H9 (cell line): ENCODE data around the gene ABCA3. TPM values are rescaled to one million over a fixed set of nuclear protein-coding genes. Genes with fewer than 3 reads are reported as not detected.

Source experiments
- DNase-seq: peaks from one replicate; pipeline ENCODE4 v3.0.0-alpha.2; 2017
- H2AFZ ChIP-seq: one replicate; pipeline ENCODE4 v1.6.1; 2013; ENCODE audit warnings: mild to moderate bottlenecking, low read length, control low read depth, moderate library complexity
- H2AK5ac ChIP-seq: 2 replicates; pipeline ENCODE4 v1.6.1; 2013; ENCODE audit warnings: low read length, control low read depth, mixed read lengths; ENCODE audit not compliant: insufficient read length
- H2BK120ac ChIP-seq: one replicate; pipeline ENCODE4 v1.6.1; 2013; ENCODE audit warnings: low read depth, mild to moderate bottlenecking, low read length, control low read depth, inconsistent platforms; ENCODE audit not compliant: poor library complexity, severe bottlenecking
- H2BK12ac ChIP-seq: 2 replicates; pipeline ENCODE4 v1.6.1; 2013; ENCODE audit warnings: low read length, control low read depth, mixed read lengths, low read depth; ENCODE audit not compliant: insufficient read length
- H2BK15ac ChIP-seq: 2 replicates; pipeline ENCODE4 v1.6.1; 2013; ENCODE audit warnings: low read depth, low read length, control low read depth
- H2BK20ac ChIP-seq: one replicate; pipeline ENCODE4 v1.6.1; 2013; ENCODE audit warnings: low read depth, mild to moderate bottlenecking, low read length, control low read depth, inconsistent platforms; ENCODE audit not compliant: poor library complexity, severe bottlenecking
- H2BK5ac ChIP-seq: 2 replicates; pipeline ENCODE4 v1.6.1; 2013; ENCODE audit warnings: low read length, control low read depth, mixed read lengths; ENCODE audit not compliant: insufficient read length
- H3K14ac ChIP-seq: 2 replicates; pipeline ENCODE4 v1.6.1; 2013; ENCODE audit warnings: low read length, control low read depth; ENCODE audit not compliant: insufficient read depth
- H3K18ac ChIP-seq: 2 replicates; pipeline ENCODE4 v1.6.1; 2013; ENCODE audit warnings: low read depth, mild to moderate bottlenecking, mixed read lengths, low read length, control low read depth; ENCODE audit not compliant: insufficient read length
- H3K23ac ChIP-seq: 2 replicates; pipeline ENCODE4 v1.6.1; 2013; ENCODE audit warnings: low read length, control low read depth, mixed read lengths, low read depth; ENCODE audit not compliant: insufficient read length
- H3K23me2 ChIP-seq: 2 replicates; pipeline ENCODE4 v1.6.1; 2013; ENCODE audit warnings: low read depth, mild to moderate bottlenecking, mixed read lengths, low read length, control low read depth; ENCODE audit not compliant: insufficient read length, poor library complexity, severe bottlenecking
- H3K27ac ChIP-seq: 2 replicates; pipeline ENCODE4 v1.5.1; 2013; ENCODE audit warnings: low read length, control low read depth, mixed read lengths, low read depth; ENCODE audit not compliant: insufficient read length
- H3K27me3 ChIP-seq: 2 replicates; pipeline ENCODE4 v1.6.1; 2013; ENCODE audit warnings: low read length, control low read depth, inconsistent platforms; ENCODE audit not compliant: insufficient read depth
- H3K4ac ChIP-seq: 2 replicates; pipeline ENCODE4 v1.6.1; 2013; ENCODE audit warnings: low read depth, mild to moderate bottlenecking, control low read depth, inconsistent platforms, low read length, moderate library complexity
- H3K4me1 ChIP-seq: 2 replicates; pipeline ENCODE4 v1.6.1; 2013; ENCODE audit warnings: low read length, control low read depth, inconsistent platforms; ENCODE audit not compliant: insufficient read depth
- H3K4me2 ChIP-seq: 2 replicates; pipeline ENCODE4 v1.6.1; 2013; ENCODE audit warnings: low read length, control low read depth, mixed read lengths; ENCODE audit not compliant: insufficient read length, insufficient read depth
- H3K56ac ChIP-seq: 2 replicates; pipeline ENCODE4 v1.6.1; 2013; ENCODE audit warnings: low read depth, mild to moderate bottlenecking, mixed read lengths, low read length, control low read depth; ENCODE audit not compliant: insufficient read length
- H3K79me1 ChIP-seq: 2 replicates; pipeline ENCODE4 v1.6.1; 2013; ENCODE audit warnings: low read depth, mild to moderate bottlenecking, moderate library complexity, low read length, control low read depth, inconsistent platforms; ENCODE audit not compliant: insufficient read depth, poor library complexity, severe bottlenecking
- H3K79me2 ChIP-seq: 2 replicates; pipeline ENCODE4 v1.6.1; 2013; ENCODE audit warnings: low read length, control low read depth, inconsistent platforms; ENCODE audit not compliant: insufficient read depth
- H3K9ac ChIP-seq: 2 replicates; pipeline ENCODE4 v1.6.1; 2013; ENCODE audit warnings: low read length, control low read depth, mixed read lengths; ENCODE audit not compliant: insufficient read length; ENCODE audit errors: extremely low read depth
- H3K9me3 ChIP-seq: one replicate; pipeline ENCODE4 v1.6.1; 2013; ENCODE audit warnings: low read depth, low read length, inconsistent platforms; ENCODE audit not compliant: control insufficient read depth
- H3T11ph ChIP-seq: one replicate; pipeline ENCODE4 v1.6.1; 2013; ENCODE audit warnings: mild to moderate bottlenecking, low read length, control low read depth, inconsistent platforms
- H4K20me1 ChIP-seq: one replicate; pipeline ENCODE4 v1.6.1; 2013; ENCODE audit not compliant: control insufficient read depth, insufficient read length, insufficient read depth
- H4K5ac ChIP-seq: 2 replicates; pipeline ENCODE4 v1.6.1; 2013; ENCODE audit warnings: low read depth, mild to moderate bottlenecking, mixed read lengths, low read length, control low read depth; ENCODE audit not compliant: insufficient read length
- H4K8ac ChIP-seq: replicated peaks from 2 replicates; pipeline ENCODE4 v1.6.1; 2013; ENCODE audit warnings: low read length, control low read depth, mixed read lengths, low read depth; ENCODE audit not compliant: insufficient read length
- H4K91ac ChIP-seq: 2 replicates; pipeline ENCODE4 v1.6.1; 2013; ENCODE audit warnings: low read depth, mild to moderate bottlenecking, moderate library complexity, mixed read lengths, low read length, control low read depth; ENCODE audit not compliant: insufficient read length
- H3K27ac Mint-ChIP-seq, 3 experiments: 2 replicates in 2 of 3; 3 replicates in 1 of 3; pipeline ENCODE4 v1.8.0; 2020 to 2021; ENCODE audit warnings: mixed read lengths in 3 of 3, mild to moderate bottlenecking in 1 of 3, moderate library complexity in 1 of 3
- H3K27me3 Mint-ChIP-seq: 2 replicates; pipeline ENCODE4 v1.8.0; 2021; ENCODE audit warnings: low read depth, mild to moderate bottlenecking, moderate library complexity, mixed read lengths
- H3K36me3 Mint-ChIP-seq, 3 experiments: 2 replicates in 2 of 3; 3 replicates in 1 of 3; pipeline ENCODE4 v1.8.0; 2020 to 2021; ENCODE audit warnings: low read depth in 3 of 3, mixed read lengths in 3 of 3; ENCODE audit not compliant: insufficient read depth in 1 of 3
- H3K4me1 Mint-ChIP-seq, 2 experiments: 2 replicates each; pipeline ENCODE4 v1.8.0; 2020; ENCODE audit warnings: mixed read lengths in 2 of 2
- H3K4me3 Mint-ChIP-seq, 2 experiments: 2 replicates in 1 of 2; 3 replicates in 1 of 2; pipeline ENCODE4 v1.8.0; 2020 to 2021; ENCODE audit warnings: mild to moderate bottlenecking in 2 of 2, mixed read lengths in 2 of 2, moderate library complexity in 1 of 2
- H3K9me3 Mint-ChIP-seq, 2 experiments: 2 replicates in 1 of 2; 3 replicates in 1 of 2; pipeline ENCODE4 v1.8.0; 2020; ENCODE audit warnings: mild to moderate bottlenecking in 2 of 2, mixed read lengths in 2 of 2, moderate library complexity in 1 of 2
- CTCF ChIP-seq: fragments of 200-600 bp; sonication (generic); conservative IDR thresholded peaks from 3 replicates; pipeline ENCODE4 v1.8.0; 2021; ENCODE audit warnings: antibody characterized with exemption, mild to moderate bottlenecking
- WGBS: extraction: QIAGEN DNeasy Blood & Tissue Kit; methylation state at CpG from one replicate; pipeline ENCODE4 v1.1.7; 2013; ENCODE audit warnings: missing lambda C conversion rate, low lambda C conversion rate, mixed read lengths; ENCODE audit not compliant: insufficient read length; ENCODE audit errors: extremely low coverage; 5-methylcytosine and 5-hydroxymethylcytosine counted together
- total RNA-seq: library from RNA; stranded (reverse); gene quantifications from 2 replicates; pipeline ENCODE4 v1.2.1, GENCODE V29; 2021

The ABCA3 gene
- total RNA-seq, 1 experiment from 2014 or later, result 8.0 TPM

GRCh38 chr16:2384426-2384825 lies 43.9 kb upstream of the ABCA3 start:
- no peak overlapping the region for H3K27ac Mint-ChIP-seq
- H3K79me2 ChIP-seq, result no peaks in the 10 kb centered on the region
- H3K4ac ChIP-seq, result no peak overlapping the region
- H3K14ac ChIP-seq, result no peak overlapping the region
- peaks cover 8 to 16% (median 9%) of the 10 kb centered on the region in 3 experiments; a peak in 6 of 7 replicates for H3K36me3 Mint-ChIP-seq
- no peak overlapping the region for H3K56ac ChIP-seq
- peaks cover 13 to 16% of the 10 kb centered on the region in 2 experiments for H3K9me3 Mint-ChIP-seq
- no peak overlapping the region for H2BK5ac ChIP-seq
- H3K23ac ChIP-seq, result no peak overlapping the region
- no peak overlapping the region for H3K27ac ChIP-seq
- no peaks in the 10 kb centered on the region for H4K20me1 ChIP-seq
- H3K4me1 ChIP-seq, result peaks cover 6% of the 10 kb centered on the region; the same call in 1 of the 2 replicates
- H3K9me3 ChIP-seq, result no peaks in the 10 kb centered on the region
- H3K27me3 ChIP-seq, result no peaks in the 10 kb centered on the region
- no peak overlapping the region for H4K5ac ChIP-seq
- no peak overlapping the region for H4K8ac ChIP-seq
- H3K27me3 Mint-ChIP-seq, result peaks cover 8% of the 10 kb centered on the region
- no peak overlapping the region for H2BK12ac ChIP-seq
- H3K79me1 ChIP-seq, result no peaks in the 10 kb centered on the region
- no peak overlapping the region for H2BK20ac ChIP-seq
- no peak overlapping the region for H3K4me2 ChIP-seq
- no peak overlapping the region for H4K91ac ChIP-seq
- no peaks in the 10 kb centered on the region for H3K23me2 ChIP-seq
- no peak overlapping the region for H3T11ph ChIP-seq
- H2AK5ac ChIP-seq, result no peak overlapping the region
- no peak overlapping the region for H3K18ac ChIP-seq
- H2BK120ac ChIP-seq, result no peak overlapping the region
- no peak overlapping the region for H2AFZ ChIP-seq
- H3K4me3 Mint-ChIP-seq, result no peak overlapping the region
- TF ChIP-seq CTCF, result no peak
- peaks cover 21% of the 10 kb centered on the region in 2 experiments for H3K4me1 Mint-ChIP-seq
- no peak overlapping the region for H3K9ac ChIP-seq
- no peak for DNase-seq
- WGBS, result no CpG with 5 or more reads among the region's 2 CpGs
- H2BK15ac ChIP-seq, result no peak overlapping the region
